ENCODE results near the gene ARMC3. TPM values are rescaled to one million over a fixed set of nuclear protein-coding genes. Genes with fewer than 3 reads are reported as not detected.

Gene ARMC3
- total and polyA plus RNA-seq, 9 of the 15 experiments (the other 6 are each of a cell fraction or from before 2014, with no cell fraction given), result 0.33 to 1.1 (median 0.62) TPM

GRCh38 chr10:22999942-23000341 lies 72.1 kb downstream of the ARMC3 start (continued):
- no peak for TF ChIP-seq BACH1 (tag; IDR thresholded peaks at IDR 0.05)
- TF ChIP-seq RFX1 (IDR thresholded peaks at IDR 0.05), result no peak
- no peak for TF ChIP-seq MBD2 (IDR thresholded peaks at IDR 0.05; ENCODE audit: borderline replicate concordance, low read depth)
- TF ChIP-seq CSDE1 (IDR thresholded peaks at IDR 0.05), result no peak
- no peak for TF ChIP-seq ZNF436 (CRISPR knock-in tag; IDR thresholded peaks at IDR 0.05)
- no peak for TF ChIP-seq U2AF1 (optimal IDR thresholded peaks at IDR 0.05; ENCODE audit: low read depth, low read length)

GRCh38 chr10:23001901-23002516 lies 74.2 kb downstream of the ARMC3 start:
- no peak for ATAC-seq

More at GRCh38 chr10:23001901-23002516, 74.2 kb downstream of the ARMC3 start:
- no peak overlapping the region for H3K4me3 ChIP-seq
- H3K9me3 ChIP-seq (replicated peaks; ENCODE audit: control insufficient read depth, insufficient read depth, low read depth, low read length), result no peaks in the 10 kb centered on the region
- 0 out of 4 replicates have a peak overlapping the region, but pooled peaks of 1 of the 2 experiments have one; percentile 6 for H3K9ac ChIP-seq (ENCODE audit: insufficient read depth in 1 of 2, low read depth in 2 of 2, low read length in 2 of 2)
- no peaks in the 10 kb centered on the region for H3K9me1 ChIP-seq (ENCODE audit: control insufficient read depth, insufficient read depth, low read length)
- POLR2A ChIA-PET, result no interaction called here
- in situ Hi-C loops (cut with MboI), result no loop called here
- TF ChIP-seq PRDM10 (IDR thresholded peaks at IDR 0.05; ENCODE audit: partially characterized antibody) (peak; percentile 76), ZSCAN32 (CRISPR knock-in tag; IDR thresholded peaks at IDR 0.05) (no peak), CHD4 (IDR thresholded peaks at IDR 0.05; ENCODE audit: insufficient read depth, insufficient replicate concordance, low read depth, low read length, poor library complexity, severe bottlenecking) (no peak), THRA (IDR thresholded peaks at IDR 0.05) (no peak), ZNF3 (CRISPR knock-in tag; IDR thresholded peaks at IDR 0.05) (no peak)
- H3K79me2 ChIP-seq (ENCODE audit: control insufficient read depth, insufficient read depth, low read length), result no peaks in the 10 kb centered on the region
- no peaks in the 10 kb centered on the region for H3K36me3 ChIP-seq (ENCODE audit: control insufficient read depth, insufficient read depth, low read length)
- no peak overlapping the region for H3K4me2 ChIP-seq (ENCODE audit: insufficient read depth, low read length)
- DNase-seq (ENCODE audit: extremely low read depth in 1 of 4, low spot score in 3 of 4) (no peak), FAIRE-seq (no peak)
- no peaks in the 10 kb centered on the region for H4K20me1 ChIP-seq (replicated peaks; ENCODE audit: control insufficient read depth, insufficient read depth, low read length)
- intact Hi-C loops (cut with micrococcal nuclease), result no loop called here
- 83% methylated on average over 14 of the region's 14 CpGs for WGBS (ENCODE audit: insufficient coverage, low coverage, missing lambda C conversion rate)
- no TSS peak for BruUV-seq (replicated peaks)
- no peak overlapping the region for H2AFZ ChIP-seq (ENCODE audit: low read depth, low read length)
- H3K27me3 ChIP-seq (ENCODE audit: control insufficient read depth in 2 of 2, insufficient read depth in 2 of 2, low read length in 2 of 2), result no peaks in the 10 kb centered on the region; a peak in 1 of 5 replicates
- CTCF ChIA-PET (ENCODE audit: low intra/inter-chr PET ratio), result no interaction called here
- H3K27ac ChIP-seq (ENCODE audit: extremely low read depth, low read depth, low read length), result no peak overlapping the region
- no peaks in the 10 kb centered on the region for H3K4me1 ChIP-seq (replicated peaks in 1 of 2; ENCODE audit: control insufficient read depth in 2 of 2, insufficient read depth in 2 of 2, low read length in 2 of 2)

All from K562 (cell line).